GM12865 (cell line): Measurements from ENCODE around the gene TAF10.

Experiments
- DNase-seq: peaks from one replicate; pipeline ENCODE4 v3.0.0; 2010; ENCODE audit warnings: low read depth
- H3K4me3 ChIP-seq: 2 replicates; pipeline ENCODE4 v1.5.1; 2011; ENCODE audit warnings: mild to moderate bottlenecking, low read depth, low read length, control low read depth
- TF ChIP-seq, protein P1 (sequence below): IDR thresholded peaks from 2 replicates; pipeline ENCODE4 v1.5.1; 2011; ENCODE audit warnings: low read length, control low read depth, low read depth, inconsistent platforms; ENCODE audit not compliant: insufficient read depth; ENCODE audit errors: missing control alignments

Gene TAF10

GRCh38 chr11:6640985-6641701 lies 29.1 kb upstream of the TAF10 start:
- no peak for DNase-seq

GRCh38 chr11:6640036-6640984 lies 28.3 kb upstream of the TAF10 start:
- TF ChIP-seq, protein P1, sequence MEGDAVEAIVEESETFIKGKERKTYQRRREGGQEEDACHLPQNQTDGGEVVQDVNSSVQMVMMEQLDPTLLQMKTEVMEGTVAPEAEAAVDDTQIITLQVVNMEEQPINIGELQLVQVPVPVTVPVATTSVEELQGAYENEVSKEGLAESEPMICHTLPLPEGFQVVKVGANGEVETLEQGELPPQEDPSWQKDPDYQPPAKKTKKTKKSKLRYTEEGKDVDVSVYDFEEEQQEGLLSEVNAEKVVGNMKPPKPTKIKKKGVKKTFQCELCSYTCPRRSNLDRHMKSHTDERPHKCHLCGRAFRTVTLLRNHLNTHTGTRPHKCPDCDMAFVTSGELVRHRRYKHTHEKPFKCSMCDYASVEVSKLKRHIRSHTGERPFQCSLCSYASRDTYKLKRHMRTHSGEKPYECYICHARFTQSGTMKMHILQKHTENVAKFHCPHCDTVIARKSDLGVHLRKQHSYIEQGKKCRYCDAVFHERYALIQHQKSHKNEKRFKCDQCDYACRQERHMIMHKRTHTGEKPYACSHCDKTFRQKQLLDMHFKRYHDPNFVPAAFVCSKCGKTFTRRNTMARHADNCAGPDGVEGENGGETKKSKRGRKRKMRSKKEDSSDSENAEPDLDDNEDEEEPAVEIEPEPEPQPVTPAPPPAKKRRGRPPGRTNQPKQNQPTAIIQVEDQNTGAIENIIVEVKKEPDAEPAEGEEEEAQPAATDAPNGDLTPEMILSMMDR = no peak
- no peak for DNase-seq

More at GRCh38 chr11:6640985-6641701, 29.1 kb upstream of the TAF10 start:
- H3K4me3 ChIP-seq = no peak overlapping the region
- TF ChIP-seq, protein P1 = no peak

GRCh38 chr11:6638429-6638828 lies 26.4 kb upstream of the TAF10 start:
- TF ChIP-seq, protein P1 = no peak
- H3K4me3 ChIP-seq = no peak overlapping the region
- no peak for DNase-seq

More at GRCh38 chr11:6640036-6640984, 28.3 kb upstream of the TAF10 start:
- H3K4me3 ChIP-seq = no peak overlapping the region

GRCh38 chr11:6637871-6638270 lies 25.9 kb upstream of the TAF10 start:
- TF ChIP-seq, protein P1 = no peak
- H3K4me3 ChIP-seq = no peak overlapping the region
- DNase-seq = no peak

GRCh38 chr11:6636480-6636879 lies 24.5 kb upstream of the TAF10 start:
- TF ChIP-seq, protein P1 = no peak
- DNase-seq = no peak
- no peak overlapping the region for H3K4me3 ChIP-seq

- H3K4me3 ChIP-seq = no peak overlapping the region
- no peak for DNase-seq
- TF ChIP-seq, protein P1 = no peak
Measured at GRCh38 chr11:6635082-6635932, 23.3 kb upstream of the TAF10 start.
